GM12865 (cell line): Measurements from ENCODE around the gene GAR1.

Experiments
- DNase-seq: peaks from one replicate; pipeline ENCODE4 v3.0.0; 2010; ENCODE audit warnings: low read depth
- H3K4me3 ChIP-seq: 2 replicates; pipeline ENCODE4 v1.5.1; 2011; ENCODE audit warnings: mild to moderate bottlenecking, low read depth, low read length, control low read depth
- CTCF ChIP-seq: IDR thresholded peaks from 2 replicates; pipeline ENCODE4 v1.5.1; 2011; ENCODE audit warnings: low read length, control low read depth, low read depth, inconsistent platforms; ENCODE audit not compliant: insufficient read depth; ENCODE audit errors: missing control alignments

GAR1 gene

DNA sequence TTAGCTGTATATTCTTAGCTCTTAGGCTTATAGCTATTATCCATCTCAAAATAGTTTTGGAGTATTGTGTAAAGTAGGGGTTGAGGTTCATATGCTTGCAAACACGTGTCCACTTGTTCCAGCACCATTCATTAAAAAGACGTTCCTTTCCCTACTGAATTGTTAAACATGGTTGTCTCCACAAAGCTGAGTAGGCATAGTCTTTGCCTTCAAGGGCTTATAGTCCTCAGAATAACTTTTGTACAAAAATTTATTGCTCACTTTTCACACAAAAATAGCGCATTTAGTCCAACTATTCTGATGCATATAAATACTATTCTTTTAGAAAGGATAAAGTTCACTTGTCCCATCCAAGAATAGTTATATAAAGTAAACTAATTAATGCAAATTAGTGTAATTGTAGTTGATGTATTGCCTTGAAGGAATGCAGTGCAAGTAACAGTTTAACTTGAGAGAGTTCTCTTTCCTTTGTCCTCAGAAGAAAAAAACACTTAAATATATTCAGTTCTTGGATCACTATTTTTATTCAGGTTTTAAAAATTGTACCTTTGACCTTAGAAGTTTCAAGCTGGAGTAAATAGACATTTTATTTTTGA, 46.5 kb downstream of the GAR1 start:
- no peak for DNase-seq
- no peak overlapping the region for H3K4me3 ChIP-seq
- no peak for TF ChIP-seq CTCF

DNA sequence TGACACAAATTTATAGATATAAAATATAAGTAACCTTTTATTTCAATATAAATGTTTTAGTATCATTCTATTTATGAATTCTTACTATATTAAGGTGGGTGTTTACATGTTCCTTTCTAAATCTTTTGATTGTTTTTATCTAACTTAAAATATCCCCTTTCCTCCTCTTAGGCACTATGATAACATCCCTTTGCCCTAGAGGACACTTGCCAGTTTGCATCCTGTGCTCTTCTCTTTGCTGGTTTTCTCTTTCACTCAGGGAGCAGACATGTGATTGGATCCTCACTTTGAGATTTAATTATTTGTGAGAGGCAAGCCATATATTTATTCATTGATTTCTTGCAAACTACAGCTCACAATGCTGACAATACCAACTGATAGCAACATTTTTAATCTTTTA, 48.6 kb downstream of the GAR1 start:
- no peak for TF ChIP-seq CTCF
- DNase-seq, result no peak

DNA sequence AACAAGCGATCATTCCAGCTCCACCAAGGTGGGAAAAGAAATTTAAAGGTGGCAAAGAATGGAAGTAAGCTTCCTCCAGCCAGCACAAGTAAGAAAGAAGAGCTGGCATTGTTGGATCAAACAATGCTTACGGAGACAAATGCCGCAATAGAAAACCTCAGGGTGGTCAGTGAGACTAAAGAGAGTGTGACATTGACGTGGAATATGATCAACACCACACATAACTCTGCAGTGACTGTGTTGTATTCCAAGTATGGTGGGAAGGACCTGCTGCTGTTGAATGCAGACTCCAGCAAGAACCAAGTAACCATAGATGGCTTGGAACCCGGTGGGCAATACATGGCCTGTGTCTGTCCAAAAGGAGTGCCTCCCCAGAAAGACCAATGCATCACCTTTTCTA, 54.5 kb downstream of the GAR1 start:
- DNase-seq, result no peak
- TF ChIP-seq CTCF, result no peak
- no peak overlapping the region for H3K4me3 ChIP-seq

More for the DNA sequence above, 48.6 kb downstream of the GAR1 start:
- H3K4me3 ChIP-seq, result no peak overlapping the region

GRCh38 chr4:109872065-109872464, 56.5 kb downstream of the GAR1 start:
- TF ChIP-seq CTCF, result no peak
- no peak for DNase-seq
- H3K4me3 ChIP-seq, result no peak overlapping the region

GRCh38 chr4:109872950-109873656, 57.5 kb downstream of the GAR1 start:
- TF ChIP-seq CTCF, result no peak
- DNase-seq, result no peak
- H3K4me3 ChIP-seq, result no peak overlapping the region

DNA sequence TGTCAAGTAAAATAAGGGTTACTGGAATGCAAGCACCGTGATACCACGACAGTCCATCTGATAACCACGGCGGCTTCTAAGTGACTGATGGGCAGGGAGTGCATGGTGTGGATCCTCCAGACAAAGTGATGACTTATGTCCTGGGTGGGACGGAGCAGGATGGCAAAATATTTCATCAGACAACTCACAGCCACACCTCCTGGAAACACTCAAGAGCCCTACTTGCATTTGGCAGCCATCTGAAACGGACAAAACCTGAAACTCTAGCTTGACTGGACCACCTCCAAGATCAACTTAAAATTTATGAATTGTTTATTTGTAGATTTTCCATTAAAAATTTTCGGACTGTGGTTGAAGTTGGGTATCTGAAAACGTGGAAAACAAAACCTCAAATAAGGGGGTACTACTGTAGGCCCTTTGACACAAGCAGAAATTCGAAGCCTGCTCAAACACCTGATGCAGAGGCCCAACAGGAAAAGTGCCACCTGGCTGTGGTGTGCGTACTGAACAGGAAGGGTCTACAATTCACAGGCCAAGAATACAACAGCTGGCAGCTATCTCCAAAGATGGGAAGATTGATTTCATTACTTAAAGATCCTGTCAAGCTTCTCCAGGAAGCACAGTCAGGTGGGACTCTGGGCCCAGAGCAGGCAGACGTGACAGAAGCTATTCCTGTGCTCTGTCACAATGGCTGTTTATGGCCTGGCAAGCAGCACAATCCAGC, 58.4 kb downstream of the GAR1 start:
- no peak overlapping the region for H3K4me3 ChIP-seq
- TF ChIP-seq CTCF, result no peak
- no peak for DNase-seq
